Neural progenitor cell (in vitro differentiated cells): ENCODE measurements around the gene SLC35F3.

ENCODE experiments used
- EZH2 ChIP-seq: fragments of 200-600 bp; sonication (generic); IDR thresholded peaks from 2 replicates; pipeline ENCODE4 v1.6.1; 2017; ENCODE audit warnings: antibody characterized with exemption, mild to moderate bottlenecking, moderate library complexity
- EZH2phosphoT487 ChIP-seq: fragments of 200-600 bp; sonication (generic); IDR thresholded peaks from 2 replicates; pipeline ENCODE4 v1.6.1; 2017; ENCODE audit warnings: antibody characterized with exemption
- TF ChIP-seq, protein P1 (sequence below): fragments of 200-600 bp; sonication (generic); IDR thresholded peaks from 2 replicates; pipeline ENCODE4 v1.5.1; 2017; ENCODE audit warnings: antibody characterized with exemption, mild to moderate bottlenecking

DNA sequence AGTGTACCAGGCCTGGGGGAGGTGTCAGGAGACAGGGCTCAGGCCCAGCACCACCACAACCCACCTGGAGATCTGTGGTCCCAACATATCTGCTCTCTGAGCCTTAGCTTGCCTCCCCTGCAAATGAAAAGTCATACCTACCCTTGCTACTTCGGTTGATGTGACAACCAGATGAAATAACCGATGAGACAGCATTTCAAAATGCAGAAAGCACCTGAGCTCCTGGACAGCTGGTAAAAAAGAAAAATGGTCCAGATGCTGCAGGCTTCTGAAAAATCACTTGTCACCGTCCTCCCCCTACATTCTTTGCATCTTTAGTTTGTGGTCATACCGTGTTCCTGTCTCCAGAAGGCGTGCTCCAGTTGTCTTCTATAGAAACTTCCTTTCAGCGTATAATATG lies 416.8 kb downstream of the SLC35F3 start:
- TF ChIP-seq, protein P1, sequence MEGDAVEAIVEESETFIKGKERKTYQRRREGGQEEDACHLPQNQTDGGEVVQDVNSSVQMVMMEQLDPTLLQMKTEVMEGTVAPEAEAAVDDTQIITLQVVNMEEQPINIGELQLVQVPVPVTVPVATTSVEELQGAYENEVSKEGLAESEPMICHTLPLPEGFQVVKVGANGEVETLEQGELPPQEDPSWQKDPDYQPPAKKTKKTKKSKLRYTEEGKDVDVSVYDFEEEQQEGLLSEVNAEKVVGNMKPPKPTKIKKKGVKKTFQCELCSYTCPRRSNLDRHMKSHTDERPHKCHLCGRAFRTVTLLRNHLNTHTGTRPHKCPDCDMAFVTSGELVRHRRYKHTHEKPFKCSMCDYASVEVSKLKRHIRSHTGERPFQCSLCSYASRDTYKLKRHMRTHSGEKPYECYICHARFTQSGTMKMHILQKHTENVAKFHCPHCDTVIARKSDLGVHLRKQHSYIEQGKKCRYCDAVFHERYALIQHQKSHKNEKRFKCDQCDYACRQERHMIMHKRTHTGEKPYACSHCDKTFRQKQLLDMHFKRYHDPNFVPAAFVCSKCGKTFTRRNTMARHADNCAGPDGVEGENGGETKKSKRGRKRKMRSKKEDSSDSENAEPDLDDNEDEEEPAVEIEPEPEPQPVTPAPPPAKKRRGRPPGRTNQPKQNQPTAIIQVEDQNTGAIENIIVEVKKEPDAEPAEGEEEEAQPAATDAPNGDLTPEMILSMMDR, result no peak
- TF ChIP-seq EZH2, result no peak
- no peak for TF ChIP-seq EZH2phosphoT487
